Stomach smooth muscle (tissue), 2 donors: Measurements from ENCODE around the gene GPC1.

ENCODE experiments used
- H3K27ac ChIP-seq: one replicate; pipeline ENCODE4 v1.7.0; 2013; ENCODE audit warnings: mild to moderate bottlenecking, low read length, inconsistent platforms
- H3K27me3 ChIP-seq, 2 donors: one replicate each; pipeline ENCODE4 v1.7.0; 2013; ENCODE audit warnings: low read length in 2 of 2; ENCODE audit not compliant: insufficient read depth in 2 of 2, control insufficient read depth in 1 of 2
- H3K36me3 ChIP-seq, 2 donors: one replicate each; pipeline ENCODE4 v1.7.0; 2013; ENCODE audit warnings: low read length in 2 of 2; ENCODE audit not compliant: control insufficient read depth in 2 of 2, insufficient read depth in 2 of 2
- H3K4me1 ChIP-seq: one replicate; pipeline ENCODE4 v1.7.0; 2013; ENCODE audit warnings: low read length; ENCODE audit not compliant: control insufficient read depth, insufficient read depth
- H3K4me3 ChIP-seq, 2 donors: one replicate each; pipeline ENCODE4 v1.7.0; 2013; ENCODE audit warnings: low read length in 2 of 2
- H3K9ac ChIP-seq, 2 donors: one replicate each; pipeline ENCODE4 v1.7.0; 2013; ENCODE audit warnings: low read length in 2 of 2, mild to moderate bottlenecking in 1 of 2
- H3K9me3 ChIP-seq, 2 donors: one replicate each; pipeline ENCODE4 v1.7.0; 2013; ENCODE audit warnings: low read length in 2 of 2; ENCODE audit not compliant: control insufficient read depth in 2 of 2
- donor health status: healthy.
- donor health status: Pancreatic carcinoma.

GPC1 gene

GRCh38 chr2:240462707-240463273 is 27.3 kb downstream of the GPC1 start:
- Histone ChIP-seq H3K4me1 (no peaks in the 10 kb centered on the region), H3K27me3 (no peaks in the 10 kb centered on the region), H3K9ac (no peak overlapping the region), H3K27ac (no peak overlapping the region), H3K4me3 (no peak overlapping the region), H3K36me3 (peaks cover 8 to 13% of the 10 kb centered on the region in 2 donors), H3K9me3 (no peaks in the 10 kb centered on the region)

GRCh38 chr2:240463274-240463865 is 27.9 kb downstream of the GPC1 start:
- H3K4me3 ChIP-seq, result no peak overlapping the region
- no peak overlapping the region for H3K27ac ChIP-seq
- H3K4me1 ChIP-seq, result no peaks in the 10 kb centered on the region
- H3K36me3 ChIP-seq, result peaks cover 8 to 13% of the 10 kb centered on the region in 2 donors
- H3K9ac ChIP-seq, result no peak overlapping the region
- no peaks in the 10 kb centered on the region for H3K9me3 ChIP-seq
- H3K27me3 ChIP-seq, result no peaks in the 10 kb centered on the region

- peaks cover 8 to 13% of the 10 kb centered on the region in 2 donors for H3K36me3 ChIP-seq
- H3K9me3 ChIP-seq, result no peaks in the 10 kb centered on the region
- H3K27ac ChIP-seq, result no peak overlapping the region
- H3K4me1 ChIP-seq, result no peaks in the 10 kb centered on the region
- no peaks in the 10 kb centered on the region for H3K27me3 ChIP-seq
- H3K9ac ChIP-seq, result no peak overlapping the region
- H3K4me3 ChIP-seq, result no peak overlapping the region
These were observed 28.5 kb downstream of the GPC1 start for GRCh38 chr2:240463866-240464481.

DNA sequence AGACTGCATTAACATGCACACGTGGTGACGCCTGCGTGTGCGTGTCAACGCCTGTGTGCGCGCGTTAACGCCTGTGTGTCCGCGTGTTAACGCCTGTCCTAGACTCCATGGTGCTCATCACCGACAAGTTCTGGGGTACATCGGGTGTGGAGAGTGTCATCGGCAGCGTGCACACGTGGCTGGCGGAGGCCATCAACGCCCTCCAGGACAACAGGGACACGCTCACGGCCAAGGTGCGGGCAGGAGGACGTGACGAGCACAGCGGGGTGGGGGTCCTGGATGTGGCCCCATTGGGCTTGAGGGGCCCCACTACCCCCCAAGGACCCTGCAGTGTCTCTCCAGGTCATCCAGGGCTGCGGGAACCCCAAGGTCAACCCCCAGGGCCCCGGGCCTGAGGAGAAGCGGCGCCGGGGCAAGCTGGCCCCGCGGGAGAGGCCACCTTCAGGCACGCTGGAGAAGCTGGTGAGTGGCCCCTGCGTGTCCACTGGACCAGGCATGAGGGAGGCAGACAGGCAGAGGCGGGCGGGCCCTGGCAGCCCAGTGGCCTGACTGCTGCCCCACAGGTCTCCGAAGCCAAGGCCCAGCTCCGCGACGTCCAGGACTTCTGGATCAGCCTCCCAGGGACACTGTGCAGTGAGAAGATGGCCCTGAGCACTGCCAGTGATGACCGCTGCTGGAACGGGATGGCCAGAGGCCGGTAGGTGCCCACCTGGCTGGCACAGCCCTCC is 29.2 kb downstream of the GPC1 start:
- Histone ChIP-seq H3K4me1 (no peaks in the 10 kb centered on the region), H3K9ac (no peak overlapping the region), H3K27me3 (peaks cover 2% of the 10 kb centered on the region in 2 donors), H3K4me3 (no peak overlapping the region), H3K27ac (no peak overlapping the region), H3K36me3 (peaks cover 8 to 13% of the 10 kb centered on the region in 2 donors), H3K9me3 (no peaks in the 10 kb centered on the region)

- H3K27me3 ChIP-seq, result peaks cover 4% of the 10 kb centered on the region in 2 donors
- H3K9me3 ChIP-seq, result no peaks in the 10 kb centered on the region
- H3K27ac ChIP-seq, result no peak overlapping the region
- H3K4me3 ChIP-seq, result no peak overlapping the region
- H3K4me1 ChIP-seq, result no peaks in the 10 kb centered on the region
- H3K9ac ChIP-seq, result no peak overlapping the region
- peaks cover 8 to 13% of the 10 kb centered on the region in 2 donors for H3K36me3 ChIP-seq
These were observed 29.9 kb downstream of the GPC1 start for GRCh38 chr2:240465268-240465764.

- Histone ChIP-seq H3K9me3 (no peaks in the 10 kb centered on the region), H3K27me3 (peaks cover 4% of the 10 kb centered on the region in 2 donors), H3K36me3 (peaks cover 8 to 13% of the 10 kb centered on the region in 2 donors), H3K27ac (no peak overlapping the region), H3K9ac (no peak overlapping the region), H3K4me3 (no peak overlapping the region), H3K4me1 (no peaks in the 10 kb centered on the region)
These were observed 30.5 kb downstream of the GPC1 start for GRCh38 chr2:240465765-240466578.

GRCh38 chr2:240466579-240467148 is 31.2 kb downstream of the GPC1 start:
- Histone ChIP-seq H3K27ac (no peak overlapping the region), H3K9me3 (no peaks in the 10 kb centered on the region), H3K9ac (no peak overlapping the region), H3K27me3 (peaks cover 4 to 6% of the 10 kb centered on the region in 2 donors), H3K4me3 (no peak overlapping the region), H3K4me1 (no peaks in the 10 kb centered on the region), H3K36me3 (peaks cover 8 to 13% of the 10 kb centered on the region in 2 donors)

- Histone ChIP-seq H3K36me3 (peaks cover 8 to 13% of the 10 kb centered on the region in 2 donors), H3K9ac (no peak overlapping the region), H3K9me3 (no peaks in the 10 kb centered on the region), H3K27ac (no peak overlapping the region), H3K27me3 (peaks cover 4 to 11% of the 10 kb centered on the region in 2 donors), H3K4me3 (no peak overlapping the region), H3K4me1 (no peaks in the 10 kb centered on the region)
These were observed 31.7 kb downstream of the GPC1 start for GRCh38 chr2:240467149-240467642.

DNA sequence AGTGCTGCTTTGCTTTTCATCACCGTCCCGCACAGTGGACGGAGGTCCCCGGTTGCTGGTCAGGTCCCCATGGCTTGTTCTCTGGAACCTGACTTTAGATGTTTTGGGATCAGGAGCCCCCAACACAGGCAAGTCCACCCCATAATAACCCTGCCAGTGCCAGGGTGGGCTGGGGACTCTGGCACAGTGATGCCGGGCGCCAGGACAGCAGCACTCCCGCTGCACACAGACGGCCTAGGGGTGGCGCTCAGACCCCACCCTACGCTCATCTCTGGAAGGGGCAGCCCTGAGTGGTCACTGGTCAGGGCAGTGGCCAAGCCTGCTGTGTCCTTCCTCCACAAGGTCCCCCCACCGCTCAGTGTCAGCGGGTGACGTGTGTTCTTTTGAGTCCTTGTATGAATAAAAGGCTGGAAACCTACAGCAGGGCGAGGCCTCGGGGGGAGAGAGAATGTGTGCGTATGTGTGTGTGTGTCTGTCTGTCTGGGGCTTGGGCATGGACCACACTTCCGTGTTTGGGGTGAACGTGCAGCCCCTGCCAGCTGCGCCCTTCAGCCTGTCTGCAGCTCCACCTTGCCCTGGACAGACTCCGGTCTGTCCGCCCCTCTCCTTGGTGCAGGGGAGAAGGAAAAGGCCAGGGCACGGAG is 32.3 kb downstream of the GPC1 start:
- Histone ChIP-seq H3K4me1 (no peaks in the 10 kb centered on the region), H3K27ac (no peak overlapping the region), H3K4me3 (no peak overlapping the region), H3K9me3 (no peaks in the 10 kb centered on the region), H3K36me3 (peaks cover 8 to 13% of the 10 kb centered on the region in 2 donors), H3K9ac (no peak overlapping the region), H3K27me3 (peaks cover 4 to 13% of the 10 kb centered on the region in 2 donors)
